ENCODE results near the gene SLC2A13.

GRCh38 chr12:39798429-39798828 is 307.5 kb downstream of the SLC2A13 start:
- TF ChIP-seq NFIC (IDR thresholded peaks at IDR 0.05) (no peak), REST (IDR thresholded peaks at IDR 0.05; ENCODE audit: low read depth) (no peak), FOXM1 (IDR thresholded peaks at IDR 0.05; ENCODE audit: borderline replicate concordance, low read depth) (no peak), MAX (IDR thresholded peaks at IDR 0.05) (no peak), EP300 (IDR thresholded peaks at IDR 0.05; ENCODE audit: borderline replicate concordance) (no peak), RAD21 (IDR thresholded peaks at IDR 0.05; ENCODE audit: low read depth) (no peak), TCF12 (IDR thresholded peaks at IDR 0.05; ENCODE audit: low read depth) (no peak), YY1 (IDR thresholded peaks at IDR 0.05; ENCODE audit: low read depth) (no peak), TEAD4 (IDR thresholded peaks at IDR 0.05) (no peak), TAF1 (IDR thresholded peaks at IDR 0.05; ENCODE audit: low read depth) (no peak), CEBPB (IDR thresholded peaks at IDR 0.05) (no peak)
